Measurements from ENCODE around the gene UNC79.

GRCh38 chr14:93741556-93742230 lies 311.0 kb downstream of the UNC79 start:
- TF ChIP-seq CTCF (IDR thresholded peaks at IDR 0.05) (no peak), EZH2 (IDR thresholded peaks at IDR 0.05) (no peak), EZH2phosphoT487 (IDR thresholded peaks at IDR 0.05) (no peak)
